Suprapubic skin (tissue), 4 donors: Measurements from ENCODE around the gene RNF130. TPM values are rescaled to one million over a fixed set of nuclear protein-coding genes. Genes with fewer than 3 reads are reported as not detected.
A peak's percentile ranks its signal among the peaks of the same experiment; 100 is the strongest.

Source experiments
- DNase-seq, 2 donors: peaks; one replicate each; pipeline ENCODE4 v3.0.0-alpha.2; 2019; ENCODE audit warnings: low spot score in 2 of 2
- H3K27ac ChIP-seq: fragments of 200-600 bp; sonication (generic); one replicate; pipeline ENCODE4 v1.5.1; 2019
- H3K27me3 ChIP-seq: fragments of 200-600 bp; sonication (generic); one replicate; pipeline ENCODE4 v1.5.1; 2019
- H3K36me3 ChIP-seq: fragments of 200-600 bp; sonication (generic); one replicate; pipeline ENCODE4 v1.5.1; 2019
- H3K4me1 ChIP-seq: fragments of 200-600 bp; sonication (generic); one replicate; pipeline ENCODE4 v1.5.1; 2019
- H3K4me3 ChIP-seq: fragments of 200-600 bp; sonication (generic); one replicate; pipeline ENCODE4 v1.5.1; 2019; ENCODE audit warnings: mild to moderate bottlenecking
- H3K9me3 ChIP-seq: fragments of 200-600 bp; sonication (generic); one replicate; pipeline ENCODE4 v1.5.1; 2019
- EP300 ChIP-seq: sonication (generic); formaldehyde crosslinking; IDR thresholded peaks from one replicate; pipeline ENCODE4 v1.6.1; 2017; ENCODE audit warnings: antibody characterized with exemption
- POLR2A ChIP-seq, 2 donors: fragments of 450-650 bp; IDR thresholded peaks; one replicate each; pipeline ENCODE4 v1.6.1; 2017; ENCODE audit warnings: antibody characterized with exemption in 2 of 2, mild to moderate bottlenecking in 2 of 2, moderate library complexity in 2 of 2
- POLR2AphosphoS5 ChIP-seq, 3 donors: sonication (generic); formaldehyde crosslinking; IDR thresholded peaks; one replicate each; pipeline ENCODE4 v1.6.1; 2017; ENCODE audit warnings: antibody characterized with exemption in 3 of 3
- WGBS: methylation state at CpG from one replicate; pipeline ENCODE4 v1.1.5; 2018; 5-methylcytosine and 5-hydroxymethylcytosine counted together
- total RNA-seq, 4 donors: library from RNA; depleted of rRNA; stranded (reverse); fragments of >200 nt; gene quantifications; one replicate each; pipeline ENCODE4 v1.1.0, GENCODE V29; 2016
- TF ChIP-seq, protein P1 (sequence below), 2 donors: fragments of 200-600 bp in 1 of 2; fragments of 450-650 bp in 1 of 2; sonication (generic) in 1 of 2; IDR thresholded peaks; one replicate each; pipeline ENCODE4 v1.5.1; 2016 to 2019; ENCODE audit warnings: antibody characterized with exemption in 2 of 2, mild to moderate bottlenecking in 1 of 2, moderate library complexity in 1 of 2

The RNF130 gene
- total RNA-seq, 4 donors from 2014 or later = 24.8 to 37.2 (median 29.8) TPM

DNA sequence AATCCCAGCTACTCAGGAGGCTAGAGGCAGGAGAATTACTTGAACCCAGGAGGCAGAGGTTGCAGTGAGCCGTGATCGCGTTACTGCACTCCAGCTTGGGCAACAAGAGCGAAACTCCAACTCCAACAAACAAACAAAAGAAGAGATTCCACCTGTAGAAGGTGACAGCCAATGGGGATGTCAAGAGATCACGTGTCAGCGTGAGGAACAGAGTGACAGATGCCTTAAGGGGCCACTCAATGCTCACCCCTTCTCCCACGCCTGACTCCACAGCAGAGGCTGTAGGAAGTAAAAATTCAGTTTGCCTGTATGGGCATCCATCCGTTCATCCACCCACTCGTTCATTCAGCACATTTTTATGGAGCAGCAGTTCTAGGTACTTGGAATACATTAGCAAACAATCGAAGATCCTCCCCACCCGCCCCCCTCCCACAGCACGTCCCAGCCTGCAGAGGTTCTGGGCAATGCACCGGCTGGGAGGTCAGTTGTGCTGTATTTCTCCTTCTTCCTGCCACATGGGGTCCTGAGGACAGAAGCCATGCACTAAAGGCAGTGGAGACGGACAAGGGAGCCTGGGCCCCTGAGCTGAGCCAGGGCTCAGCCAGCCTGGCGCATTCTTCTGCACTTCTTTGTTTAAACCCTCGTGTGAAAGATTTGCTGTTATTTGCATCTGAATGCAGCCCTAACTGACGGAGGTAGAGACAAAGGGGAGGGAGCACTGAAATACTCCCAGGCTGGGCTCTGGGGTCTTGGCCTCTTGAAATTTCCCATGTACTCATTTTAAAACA lies 11.3 kb upstream of the RNF130 start:
- Histone ChIP-seq H3K4me1 (no peaks in the 10 kb centered on the region), H3K4me3 (no peak overlapping the region), H3K27me3 (no peaks in the 10 kb centered on the region), H3K27ac (no peak overlapping the region), H3K36me3 (no peaks in the 10 kb centered on the region), H3K9me3 (no peaks in the 10 kb centered on the region)
- DNase-seq = no peak
- 65% methylated on average over 17 of the region's 17 CpGs for WGBS
- TF ChIP-seq POLR2A (IDR thresholded peaks at IDR 0.05) (no peak), POLR2AphosphoS5 (IDR thresholded peaks at IDR 0.05) (no peak), EP300 (no peak)
- TF ChIP-seq, protein P1, sequence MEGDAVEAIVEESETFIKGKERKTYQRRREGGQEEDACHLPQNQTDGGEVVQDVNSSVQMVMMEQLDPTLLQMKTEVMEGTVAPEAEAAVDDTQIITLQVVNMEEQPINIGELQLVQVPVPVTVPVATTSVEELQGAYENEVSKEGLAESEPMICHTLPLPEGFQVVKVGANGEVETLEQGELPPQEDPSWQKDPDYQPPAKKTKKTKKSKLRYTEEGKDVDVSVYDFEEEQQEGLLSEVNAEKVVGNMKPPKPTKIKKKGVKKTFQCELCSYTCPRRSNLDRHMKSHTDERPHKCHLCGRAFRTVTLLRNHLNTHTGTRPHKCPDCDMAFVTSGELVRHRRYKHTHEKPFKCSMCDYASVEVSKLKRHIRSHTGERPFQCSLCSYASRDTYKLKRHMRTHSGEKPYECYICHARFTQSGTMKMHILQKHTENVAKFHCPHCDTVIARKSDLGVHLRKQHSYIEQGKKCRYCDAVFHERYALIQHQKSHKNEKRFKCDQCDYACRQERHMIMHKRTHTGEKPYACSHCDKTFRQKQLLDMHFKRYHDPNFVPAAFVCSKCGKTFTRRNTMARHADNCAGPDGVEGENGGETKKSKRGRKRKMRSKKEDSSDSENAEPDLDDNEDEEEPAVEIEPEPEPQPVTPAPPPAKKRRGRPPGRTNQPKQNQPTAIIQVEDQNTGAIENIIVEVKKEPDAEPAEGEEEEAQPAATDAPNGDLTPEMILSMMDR (IDR thresholded peaks at IDR 0.05) = no peak

DNA sequence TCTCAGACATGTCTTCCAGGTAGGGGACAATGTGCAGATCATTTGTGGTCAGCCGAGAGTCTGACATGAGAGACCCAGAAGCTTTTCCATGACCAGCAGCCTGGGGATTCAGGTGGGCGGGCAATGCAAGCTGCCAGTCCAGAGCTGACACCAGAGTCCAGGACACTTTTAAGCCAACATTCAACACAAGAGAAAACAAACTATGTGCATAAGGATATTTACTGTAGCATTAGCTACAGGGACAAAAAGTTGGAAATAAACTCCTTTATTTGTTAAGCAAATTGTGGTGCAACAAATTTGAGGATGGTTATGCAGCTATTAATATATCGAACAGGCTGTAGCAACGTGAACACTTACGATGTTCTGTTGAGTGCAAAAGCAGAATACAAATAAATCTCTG lies 9.9 kb upstream of the RNF130 start:
- TF ChIP-seq, protein P1 (IDR thresholded peaks at IDR 0.05) = no peak
- TF ChIP-seq EP300 (no peak), POLR2AphosphoS5 (IDR thresholded peaks at IDR 0.05) (no peak), POLR2A (IDR thresholded peaks at IDR 0.05) (no peak)
- no peak overlapping the region for H3K27ac ChIP-seq
- no peaks in the 10 kb centered on the region for H3K36me3 ChIP-seq
- H3K4me1 ChIP-seq = no peaks in the 10 kb centered on the region
- DNase-seq = no peak
- H3K27me3 ChIP-seq = no peaks in the 10 kb centered on the region
- WGBS = 75% methylated on average over 5 of the region's 5 CpGs
- H3K4me3 ChIP-seq = no peak overlapping the region
- H3K9me3 ChIP-seq = no peaks in the 10 kb centered on the region

DNA sequence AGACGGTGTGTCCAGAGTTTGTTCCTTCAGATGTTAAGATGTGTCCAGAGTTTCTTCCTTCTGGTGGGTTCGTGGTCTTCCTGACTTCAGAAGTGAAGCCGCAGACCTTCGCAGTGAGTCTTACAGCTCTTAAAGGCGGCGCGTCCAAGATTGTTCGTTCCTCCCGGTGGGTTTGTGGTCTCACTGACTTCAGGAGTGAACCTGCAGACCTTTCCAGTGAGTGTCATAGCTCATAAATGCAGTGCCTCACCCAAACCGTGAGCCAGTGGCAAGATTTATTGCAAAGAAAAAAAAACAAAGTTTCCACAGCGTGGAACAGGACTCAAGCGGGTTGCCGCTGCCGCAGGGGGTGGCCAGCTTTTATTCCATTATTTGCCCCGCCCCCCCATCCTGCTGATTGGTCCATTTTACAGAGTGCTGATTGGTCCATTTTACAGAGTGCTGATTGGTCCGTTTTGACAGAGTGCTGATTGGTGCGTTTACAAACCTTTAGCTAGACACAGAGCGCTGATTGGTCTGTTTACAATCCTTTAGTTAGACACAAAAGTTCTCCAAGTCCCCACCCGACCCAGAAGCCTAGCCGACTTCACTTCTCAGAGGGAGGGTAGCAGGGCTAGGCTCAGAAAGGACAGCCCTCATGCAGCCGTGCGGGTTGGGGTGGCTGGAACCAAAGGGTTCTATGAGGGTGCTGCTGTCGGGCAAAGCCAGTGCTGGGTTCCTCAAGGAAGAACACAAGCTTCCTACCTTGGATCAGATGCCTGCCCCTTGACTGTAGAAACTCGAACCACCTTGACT lies 9.1 kb upstream of the RNF130 start:
- Histone ChIP-seq H3K4me1 (no peaks in the 10 kb centered on the region), H3K36me3 (no peaks in the 10 kb centered on the region), H3K27me3 (no peaks in the 10 kb centered on the region), H3K4me3 (peak overlapping the region; percentile 13), H3K9me3 (no peaks in the 10 kb centered on the region), H3K27ac (no peak overlapping the region)
- WGBS = 75% methylated on average over 17 of the region's 24 CpGs
- no peak for DNase-seq
- TF ChIP-seq POLR2A (IDR thresholded peaks at IDR 0.05) = peak in 1 of 2 donors; percentile 18
- no peak for TF ChIP-seq POLR2AphosphoS5 (IDR thresholded peaks at IDR 0.05)

DNA sequence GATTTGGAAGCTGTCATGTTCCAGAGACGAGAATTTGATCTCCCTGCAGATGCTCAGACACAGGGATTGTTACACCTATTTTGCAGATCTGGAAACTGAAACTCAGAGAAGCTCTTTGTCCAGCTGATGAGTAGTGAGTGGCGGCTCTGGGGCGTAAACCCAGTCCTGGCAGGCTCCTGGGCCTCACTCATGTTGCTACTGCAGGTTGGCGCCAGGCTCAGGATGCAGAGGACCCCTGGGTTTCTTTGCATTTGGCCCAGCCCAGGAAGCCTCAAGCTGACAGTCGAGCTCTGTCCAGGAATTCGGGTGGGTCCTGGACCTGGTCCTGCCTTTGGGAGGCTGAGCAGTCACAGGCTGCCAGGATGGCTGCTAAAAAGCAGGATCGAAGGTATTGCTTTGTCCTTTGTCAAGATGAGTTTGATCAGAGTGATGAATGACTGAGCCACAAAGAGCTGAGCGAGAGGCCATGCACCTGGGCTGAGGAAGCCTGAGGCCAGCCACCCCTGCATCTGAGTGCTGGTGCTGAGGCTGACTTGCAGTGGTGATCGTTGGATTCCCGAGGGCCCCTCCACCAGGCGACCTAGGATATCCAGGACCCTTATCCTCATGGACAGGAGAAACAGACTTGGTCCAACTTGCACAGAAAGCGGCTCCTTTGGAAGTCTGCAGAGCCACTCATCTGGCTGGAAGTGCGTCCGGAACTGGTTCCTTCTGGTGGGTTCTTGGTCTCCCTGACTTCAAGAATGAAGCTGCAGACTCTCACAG lies 8.3 kb upstream of the RNF130 start:
- Histone ChIP-seq H3K4me1 (no peaks in the 10 kb centered on the region), H3K9me3 (no peaks in the 10 kb centered on the region), H3K27me3 (no peaks in the 10 kb centered on the region), H3K4me3 (peak overlapping the region; percentile 13), H3K27ac (no peak overlapping the region), H3K36me3 (no peaks in the 10 kb centered on the region)
- no peak for TF ChIP-seq POLR2A (IDR thresholded peaks at IDR 0.05)
- no peak for TF ChIP-seq EP300
- TF ChIP-seq, protein P1 (IDR thresholded peaks at IDR 0.05) = no peak
- TF ChIP-seq POLR2AphosphoS5 (IDR thresholded peaks at IDR 0.05) = no peak
- 65% methylated on average over 9 of the region's 14 CpGs for WGBS
- DNase-seq = no peak

DNA sequence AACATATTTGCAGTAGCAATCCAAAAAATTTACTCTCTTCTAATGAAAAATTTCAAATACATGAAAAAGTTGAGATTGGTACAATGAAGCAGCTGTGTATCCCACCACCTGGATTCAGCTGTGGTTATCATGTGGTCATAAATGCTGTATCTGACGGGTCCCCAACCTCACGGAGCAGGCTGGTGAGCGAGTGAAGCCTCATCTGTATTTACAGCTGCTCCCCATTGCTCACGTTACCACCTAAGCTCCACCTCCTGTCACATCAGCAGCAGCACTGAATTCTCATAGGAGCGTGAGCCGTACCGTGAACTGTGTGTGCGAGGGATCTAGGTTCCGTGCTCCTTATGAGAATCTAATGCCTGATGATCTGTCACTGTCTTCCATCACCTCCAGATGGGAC lies 6.8 kb upstream of the RNF130 start:
- no peak for TF ChIP-seq POLR2AphosphoS5 (IDR thresholded peaks at IDR 0.05)
- no peak for TF ChIP-seq EP300
- TF ChIP-seq POLR2A (IDR thresholded peaks at IDR 0.05) = no peak
- WGBS = 77% methylated on average over 9 of the region's 9 CpGs

More for the DNA sequence above, 6.8 kb upstream of the RNF130 start:
- Histone ChIP-seq H3K4me1 (no peaks in the 10 kb centered on the region), H3K36me3 (no peaks in the 10 kb centered on the region), H3K4me3 (no peak overlapping the region), H3K9me3 (no peaks in the 10 kb centered on the region), H3K27me3 (no peaks in the 10 kb centered on the region), H3K27ac (no peak overlapping the region)
- no peak for DNase-seq
